HK-2 (cell line): ENCODE measurements around the gene ZC2HC1C.

Experiments used
- DNase-seq: peaks from one replicate; pipeline ENCODE4 v3.0.0-alpha.2; 2018; ENCODE audit not compliant: unreplicated experiment

The ZC2HC1C gene, protein sequence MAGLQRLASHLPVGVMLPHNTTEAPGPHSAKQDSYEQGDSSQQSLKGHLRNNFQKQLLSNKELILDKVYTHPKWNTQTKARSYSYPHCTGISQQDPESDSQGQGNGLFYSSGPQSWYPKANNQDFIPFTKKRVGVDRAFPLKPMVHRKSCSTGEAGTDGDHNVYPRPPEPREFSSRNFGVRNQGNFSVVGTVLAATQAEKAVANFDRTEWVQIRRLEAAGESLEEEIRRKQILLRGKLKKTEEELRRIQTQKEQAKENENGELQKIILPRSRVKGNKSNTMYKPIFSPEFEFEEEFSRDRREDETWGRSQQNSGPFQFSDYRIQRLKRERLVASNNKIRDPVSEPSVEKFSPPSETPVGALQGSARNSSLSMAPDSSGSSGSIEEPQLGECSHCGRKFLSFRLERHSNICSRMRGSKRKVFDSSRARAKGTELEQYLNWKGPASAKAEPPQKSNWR

DNA sequence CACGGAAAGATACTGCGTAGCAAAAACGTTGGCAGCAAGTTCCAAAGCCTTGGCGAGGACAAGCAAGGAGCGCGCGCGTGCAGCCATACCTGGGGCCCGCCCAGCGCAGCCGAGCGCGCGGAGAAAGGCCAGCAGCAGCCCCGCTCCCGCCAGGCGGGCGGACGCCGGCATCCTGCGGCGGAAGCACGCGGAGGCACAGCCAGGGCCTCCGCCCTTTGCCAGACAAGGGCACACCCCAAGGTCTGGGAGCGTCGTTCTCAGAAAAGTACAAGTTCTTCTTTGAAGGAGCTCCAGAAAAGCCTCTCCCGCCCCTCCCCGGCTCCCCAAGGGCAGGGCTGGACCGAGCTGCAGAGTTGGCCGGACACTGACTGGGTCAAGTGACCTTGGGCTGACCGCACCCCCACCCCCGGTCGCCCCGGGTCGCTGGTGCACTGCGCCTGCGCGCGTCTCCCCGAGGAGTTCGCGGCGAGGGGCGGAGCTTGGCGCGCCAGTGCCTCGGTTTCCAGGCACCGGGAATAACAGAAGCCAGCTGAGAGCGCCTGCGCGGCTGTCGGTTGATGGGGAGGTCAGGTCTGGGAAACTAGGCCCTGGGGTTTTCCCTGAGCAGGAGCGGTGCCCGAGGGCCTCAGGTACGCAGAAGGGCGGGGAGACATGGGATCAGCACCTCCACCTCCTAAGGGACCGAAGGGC, at the start of gene ZC2HC1C:
Gene ZC2HC1C (plus strand): TSS at position 521 of the 690 bp plus-strand sequence. CDS start 933 bp downstream, outside the sequence.
- DNase-seq: peak; percentile 96

DNA sequence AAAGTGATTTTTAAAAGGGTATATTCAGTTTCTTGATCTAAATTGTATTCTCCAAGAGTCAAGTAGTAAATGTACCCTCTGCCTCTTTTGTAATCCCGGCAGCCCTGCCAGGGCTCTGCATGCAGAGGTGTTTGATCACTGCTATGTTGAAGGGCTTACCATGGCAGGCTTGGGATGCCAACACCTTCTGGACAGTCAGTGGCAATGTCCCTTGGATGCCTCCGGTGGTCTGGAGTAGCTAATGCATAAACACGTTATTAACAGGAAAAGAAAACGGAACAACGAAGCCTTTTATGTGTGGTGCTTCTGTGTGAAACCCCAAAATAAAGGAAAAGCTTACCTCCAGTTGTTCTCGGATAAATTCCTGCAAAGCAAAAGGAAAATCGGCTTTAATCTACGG, 46.8 kb upstream of the ZC2HC1C start:
- no peak for DNase-seq

DNA sequence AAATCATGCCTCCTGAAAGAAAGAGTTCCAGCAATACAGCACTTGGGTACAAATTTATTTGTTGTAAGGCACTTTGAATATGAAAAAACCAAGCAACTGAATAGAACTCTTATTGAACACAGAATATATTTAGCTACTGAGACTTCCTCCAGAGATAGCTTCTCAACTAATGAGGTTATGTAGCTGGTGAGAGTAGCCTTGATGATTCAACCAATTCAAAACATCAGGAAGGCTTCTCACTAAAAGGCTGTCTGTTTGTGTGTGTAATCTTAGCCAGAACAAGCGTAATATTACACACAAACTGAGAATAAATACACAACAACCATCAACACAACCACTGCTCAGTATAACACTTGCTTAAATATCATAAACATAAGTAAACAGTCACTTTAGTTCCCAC, 46.3 kb upstream of the ZC2HC1C start:
- DNase-seq: no peak

DNA sequence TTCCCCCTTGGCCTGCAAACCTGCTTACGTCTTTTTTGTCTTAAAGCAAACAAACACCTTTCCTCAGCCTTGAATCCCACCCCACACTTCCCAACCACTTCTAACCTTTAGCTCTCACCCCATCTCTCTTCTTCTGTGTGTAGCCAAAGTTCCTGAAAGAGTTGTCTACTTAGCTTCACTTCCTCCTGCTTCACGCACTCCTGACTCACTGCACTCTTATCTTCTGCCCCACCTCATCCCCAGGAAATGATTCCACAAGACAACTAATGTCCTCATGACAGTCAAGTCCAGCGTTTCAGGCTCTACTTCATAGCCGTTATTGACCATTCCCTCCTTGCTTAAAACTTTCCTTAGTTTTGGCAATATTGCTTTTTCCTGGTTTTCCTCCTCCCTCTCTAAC, 44.4 kb upstream of the ZC2HC1C start:
- DNase-seq: no peak

DNA sequence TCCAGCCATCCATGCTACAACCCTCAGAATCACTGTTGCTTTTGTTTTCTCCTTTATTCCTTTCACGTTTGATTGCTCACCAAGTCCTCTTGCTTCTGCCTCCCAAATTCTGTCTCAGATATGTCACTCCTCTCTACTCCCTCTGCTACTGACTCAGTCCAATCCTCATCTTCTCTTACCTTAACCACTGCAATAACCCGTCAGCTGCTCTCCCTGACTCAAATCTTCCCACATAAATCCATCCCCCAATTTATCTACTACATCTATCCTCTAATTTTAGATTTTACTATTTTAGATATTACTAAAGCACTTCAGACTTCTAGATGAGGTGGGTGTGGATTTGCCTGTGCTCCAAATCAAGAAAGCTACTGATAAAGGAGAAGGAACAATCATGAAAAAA, 43.6 kb upstream of the ZC2HC1C start:
- no peak for DNase-seq

DNA sequence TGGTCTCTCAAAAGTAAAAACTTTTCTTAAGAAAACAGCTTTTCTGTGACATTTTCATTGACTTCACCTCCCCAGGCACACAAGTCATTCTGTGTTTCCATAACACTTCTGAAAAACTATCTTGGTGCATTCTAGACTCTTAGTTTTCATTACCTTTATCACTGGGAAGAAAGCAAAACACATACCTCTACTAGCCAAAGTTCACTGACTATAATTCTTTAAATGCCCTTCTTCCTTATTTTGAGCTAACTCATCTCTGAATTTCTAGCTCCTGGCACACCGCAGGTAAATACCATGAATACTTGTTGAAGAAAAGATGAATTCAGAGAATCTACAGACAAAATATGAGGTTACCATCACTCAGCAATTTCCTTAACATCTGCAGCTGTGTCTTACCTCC, 39.3 kb upstream of the ZC2HC1C start:
- no peak for DNase-seq

DNA sequence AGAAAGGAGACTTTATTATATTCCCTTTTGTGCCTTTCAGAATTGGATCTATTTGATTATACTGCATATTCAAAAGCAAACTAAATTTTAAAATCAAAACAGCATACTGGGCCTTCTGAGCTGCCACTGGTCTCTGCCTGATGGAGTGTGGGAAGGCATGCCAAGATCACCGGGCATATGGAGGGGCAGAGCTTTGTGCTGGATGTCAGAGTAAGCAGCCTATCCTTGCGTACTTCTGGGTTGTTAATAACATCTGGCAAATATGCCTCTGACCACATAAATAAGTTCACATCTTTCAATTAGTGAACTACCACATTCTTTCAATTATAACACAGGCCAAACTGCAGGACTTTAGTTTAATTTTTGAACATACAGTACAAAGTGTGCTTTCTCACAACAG, 36.5 kb upstream of the ZC2HC1C start:
- no peak for DNase-seq

DNA sequence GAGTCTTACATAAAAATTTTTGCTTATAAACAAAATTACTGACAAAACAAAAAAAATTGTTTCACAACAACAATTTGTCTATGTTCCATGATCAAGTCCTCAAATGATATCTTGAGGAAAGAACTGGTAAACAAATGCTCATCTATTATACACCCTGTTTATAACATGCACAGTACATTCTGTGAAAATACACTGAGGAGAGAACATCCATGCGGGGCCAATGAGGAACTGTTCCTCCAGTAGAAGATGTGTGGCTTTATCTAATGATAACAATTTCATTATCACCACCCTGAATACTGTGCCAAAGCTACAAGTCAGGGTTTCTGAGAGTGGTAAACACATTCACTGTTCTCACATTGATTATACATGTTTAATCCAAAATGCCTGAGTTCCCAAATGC, 28.9 kb upstream of the ZC2HC1C start:
- no peak for DNase-seq

DNA sequence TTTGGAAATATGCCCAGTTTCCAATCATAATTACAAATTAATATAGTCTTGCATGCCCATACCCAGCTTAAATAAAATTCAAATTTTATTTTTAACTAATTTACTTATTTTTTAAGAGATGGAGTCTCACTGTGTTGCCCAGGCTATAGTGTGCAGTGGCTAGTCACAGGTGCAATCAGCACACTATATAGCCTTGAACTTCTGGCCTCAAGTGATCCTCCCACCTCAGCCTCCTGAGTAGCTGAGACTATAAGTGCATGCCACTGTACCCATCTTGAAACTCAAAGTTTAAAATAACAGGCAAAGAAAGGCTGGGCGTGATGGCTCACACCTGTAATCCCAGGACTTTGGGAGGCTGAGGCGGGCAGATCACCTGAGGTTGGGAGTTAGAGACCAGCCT, 28.5 kb upstream of the ZC2HC1C start:
- DNase-seq: no peak

DNA sequence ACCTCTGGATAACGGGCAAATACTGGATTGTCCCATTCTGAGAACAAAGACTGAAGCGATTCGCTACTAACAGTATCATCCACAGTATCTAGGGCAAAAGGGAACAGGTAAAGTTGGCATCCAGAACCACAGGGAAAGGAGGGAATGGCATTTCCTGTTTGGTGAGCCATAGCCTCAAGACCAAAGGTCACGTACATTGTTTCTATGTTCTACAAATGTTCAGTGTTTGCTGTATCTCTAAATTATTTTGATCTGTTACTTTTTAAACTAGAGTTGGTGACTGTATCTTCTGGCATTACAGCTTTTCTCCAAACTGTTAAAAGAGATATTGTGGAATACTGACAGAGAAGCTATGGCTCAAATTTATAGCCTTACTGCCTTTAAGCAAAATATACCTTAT, 27.8 kb upstream of the ZC2HC1C start:
- no peak for DNase-seq

DNA sequence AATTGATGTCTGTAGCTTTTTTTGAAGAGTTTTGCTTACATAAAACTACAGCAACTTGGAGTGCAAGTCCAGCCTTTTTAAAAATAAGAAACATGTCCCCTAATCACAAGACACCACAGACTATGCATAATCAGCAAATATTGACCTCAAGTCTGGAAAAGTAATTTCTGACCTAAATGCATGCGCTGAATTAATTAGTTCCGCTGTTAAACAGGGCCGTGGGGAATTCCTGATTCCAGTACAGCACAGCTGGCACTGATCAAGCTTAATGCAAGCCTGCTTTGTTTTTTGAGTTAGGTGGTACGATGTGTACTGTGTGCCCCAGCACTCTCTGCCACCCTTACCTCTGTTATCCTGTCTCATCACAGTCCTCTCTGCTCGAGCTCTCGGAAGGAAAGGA, 27.4 kb upstream of the ZC2HC1C start:
- no peak for DNase-seq

DNA sequence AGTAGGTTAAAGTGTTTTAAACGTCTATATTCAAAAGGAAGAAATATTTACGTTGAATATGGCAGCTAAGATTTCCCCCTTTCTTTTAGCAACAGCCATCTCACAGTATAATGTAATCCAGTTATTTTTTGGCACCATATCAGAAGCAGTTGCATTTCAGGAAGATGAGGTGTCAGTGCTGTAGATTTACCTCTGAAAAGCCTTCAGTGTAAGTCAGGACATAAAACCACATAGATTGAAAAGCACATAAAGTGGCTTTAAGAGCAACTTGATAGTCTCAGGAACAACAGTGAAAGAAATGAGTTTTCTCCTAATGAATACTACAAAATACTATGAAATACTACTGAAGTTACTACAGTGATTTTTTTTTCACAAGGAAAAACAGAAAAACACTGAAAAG, 25.1 kb upstream of the ZC2HC1C start:
- DNase-seq: no peak

DNA sequence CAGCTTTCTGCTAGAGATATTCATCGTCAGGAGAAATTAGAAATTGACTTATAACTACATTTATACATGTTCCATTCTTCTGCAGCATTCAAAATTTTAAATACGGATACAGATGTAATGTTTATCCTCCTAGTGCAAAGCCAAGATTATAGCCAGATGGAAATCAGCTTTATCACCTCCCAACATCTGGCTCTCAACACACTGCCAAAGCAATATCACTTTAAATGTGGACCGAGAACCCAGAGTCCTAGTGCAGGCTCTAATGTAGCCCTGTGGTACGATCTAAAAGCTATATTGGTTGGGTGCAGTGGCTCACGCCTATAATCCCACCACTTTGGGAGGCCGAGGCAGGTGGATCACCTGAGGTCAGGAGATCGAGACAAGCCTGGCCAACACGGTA, 24.7 kb upstream of the ZC2HC1C start:
- no peak for DNase-seq

DNA sequence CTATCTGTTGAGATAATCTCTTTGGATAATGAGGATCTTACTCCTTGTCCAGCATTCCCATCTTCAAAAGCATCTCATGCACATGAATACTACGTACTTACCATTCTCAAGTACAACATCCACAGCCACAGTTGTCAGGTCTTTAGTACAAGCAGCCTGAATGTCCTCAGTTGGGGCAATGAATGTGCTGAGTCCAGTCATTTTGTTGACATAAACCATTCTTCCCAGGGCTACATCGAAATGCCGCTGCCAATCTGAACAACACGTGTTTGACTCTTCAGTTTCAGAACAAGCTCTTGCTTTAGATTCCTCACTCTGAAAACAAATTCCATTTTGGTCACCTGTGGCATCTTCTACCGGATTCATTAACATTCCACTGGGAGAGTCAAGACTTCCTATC, 23.2 kb upstream of the ZC2HC1C start:
- no peak for DNase-seq

DNA sequence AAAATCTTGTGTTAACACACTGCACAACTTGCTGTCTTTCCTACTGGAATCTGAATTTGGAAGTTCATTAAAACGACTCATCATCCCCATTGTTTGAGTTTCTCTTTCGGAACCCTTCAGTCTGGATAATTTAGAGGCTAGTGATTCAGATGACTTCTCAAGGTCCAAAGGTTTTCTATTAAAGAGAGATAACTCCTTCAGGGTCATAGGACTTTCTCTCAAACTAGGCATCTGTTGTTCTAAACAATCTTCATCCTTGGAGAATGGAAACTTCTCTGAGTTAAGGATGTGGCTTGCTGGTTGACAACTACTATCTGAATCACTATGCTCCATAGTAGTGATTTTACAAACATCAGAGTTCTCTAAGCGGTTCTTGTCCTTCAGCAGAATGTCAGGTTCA, 22.5 kb upstream of the ZC2HC1C start:
- no peak for DNase-seq

DNA sequence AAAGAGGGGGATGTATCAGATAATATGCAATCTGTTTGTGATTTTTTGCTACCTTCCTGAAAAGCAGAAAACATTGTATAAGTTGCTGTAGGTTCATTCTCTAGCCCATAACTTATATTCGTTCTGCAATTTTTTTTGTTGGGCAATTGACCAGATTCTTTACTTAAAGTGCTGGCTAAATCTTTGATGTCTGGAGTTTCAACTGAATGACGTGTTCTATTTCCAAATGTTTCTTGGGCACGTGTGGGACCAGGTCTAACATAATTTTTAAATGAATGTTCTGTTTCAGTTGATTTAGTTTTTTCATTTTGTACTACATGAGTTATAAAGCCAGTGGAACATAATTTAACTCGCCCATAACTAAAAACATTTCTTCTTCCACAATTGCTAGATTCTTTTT, 21.9 kb upstream of the ZC2HC1C start:
- no peak for DNase-seq

DNA sequence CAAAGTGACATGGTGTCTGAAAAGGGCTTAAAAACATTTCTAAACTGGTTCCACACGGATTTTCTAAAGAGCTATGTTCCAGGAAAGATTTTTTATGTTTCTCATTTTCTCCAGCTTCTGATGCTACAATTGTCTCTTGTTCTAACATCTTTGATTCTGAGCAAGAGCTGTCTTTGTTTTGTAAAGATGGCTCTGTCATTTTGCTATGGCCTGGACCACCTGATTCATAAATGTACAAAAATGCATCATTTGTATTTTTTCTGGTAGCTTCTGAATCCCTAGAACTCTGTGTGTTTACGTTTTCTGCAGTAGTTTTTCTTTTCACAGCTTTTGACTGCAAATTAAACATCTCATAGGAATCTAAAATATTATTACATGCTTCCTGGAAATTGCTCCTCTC, 21.3 kb upstream of the ZC2HC1C start:
- no peak for DNase-seq

DNA sequence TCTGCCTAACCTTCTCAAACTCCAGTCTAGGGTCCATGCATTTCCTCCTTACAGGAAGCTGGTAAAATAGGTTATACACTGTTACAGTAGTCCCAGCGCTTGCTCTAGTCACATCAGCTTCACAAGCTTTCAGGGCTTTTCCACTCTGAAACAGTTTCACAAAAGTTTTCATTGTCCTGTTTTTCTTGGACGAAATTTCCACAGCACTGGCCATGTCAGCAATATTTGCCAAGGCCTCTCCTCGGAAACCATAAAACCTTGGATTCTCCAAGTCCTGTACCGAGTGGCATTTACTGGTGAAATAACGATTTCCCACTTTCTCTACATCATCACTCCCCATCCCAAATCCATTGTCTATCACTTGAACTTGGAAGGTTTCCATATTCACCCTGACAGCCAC, 20.3 kb upstream of the ZC2HC1C start:
- no peak for DNase-seq

DNA sequence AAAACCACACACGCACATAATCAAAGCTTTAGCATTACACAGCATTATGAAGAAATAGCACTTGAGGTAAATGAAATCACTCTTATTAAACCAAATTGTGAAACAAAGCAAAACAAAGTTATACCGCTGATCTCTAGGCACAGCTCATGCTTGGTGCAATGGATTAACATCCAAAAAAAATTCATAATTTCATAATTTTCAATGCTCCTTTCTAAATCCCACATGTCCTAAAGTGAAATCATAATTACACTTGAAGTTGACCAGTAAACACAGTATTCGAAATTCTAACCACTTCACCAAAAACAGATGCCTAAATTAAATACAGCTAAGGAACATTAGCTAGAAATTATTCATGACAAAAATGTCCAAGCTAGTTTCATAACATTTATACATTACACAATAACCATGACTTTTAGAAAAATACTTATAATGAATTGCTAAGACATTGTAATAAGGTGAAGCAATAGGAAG, 19.7 kb upstream of the ZC2HC1C start:
- no peak for DNase-seq

DNA sequence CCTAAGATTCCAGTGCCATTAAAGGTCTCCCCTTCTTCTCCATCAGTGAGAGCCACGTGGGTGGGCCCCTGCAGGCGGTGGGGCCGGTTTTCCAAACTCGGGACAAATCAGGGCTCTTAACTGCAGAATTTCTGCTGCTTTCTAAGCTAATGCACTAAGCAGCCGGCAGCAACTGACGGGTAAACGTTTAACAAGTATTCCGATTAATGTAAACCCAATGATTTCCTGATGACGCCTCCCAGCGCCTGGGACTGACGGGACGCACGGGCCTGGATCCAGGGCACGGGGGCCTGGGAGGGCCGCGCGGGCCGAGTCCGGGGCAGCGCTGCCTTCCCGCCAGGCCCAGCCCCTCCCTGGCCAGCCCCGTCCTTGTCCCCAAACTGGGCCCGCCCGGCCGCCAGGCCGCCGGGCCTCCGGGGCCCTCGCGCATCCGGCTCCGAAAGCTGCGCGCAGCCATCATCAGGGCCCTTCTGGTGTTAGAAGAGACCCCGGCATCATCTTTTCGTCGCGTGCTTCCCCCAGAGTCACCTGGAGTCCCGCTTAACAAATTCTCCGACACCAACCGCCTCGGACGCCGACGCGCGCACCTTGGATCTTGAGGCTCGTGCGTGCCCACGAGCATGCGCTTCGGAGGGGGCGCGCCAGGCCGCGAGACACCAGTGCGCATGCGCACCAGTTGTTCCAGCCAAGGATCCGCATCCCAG, 18.4 kb upstream of the ZC2HC1C start, which contains the start of gene MLH3:
Gene MLH3 (minus strand): TSS at position 616 of the 704 bp plus-strand sequence. CDS start 1,812 bp downstream, outside the sequence.
- DNase-seq: peak; percentile 89

DNA sequence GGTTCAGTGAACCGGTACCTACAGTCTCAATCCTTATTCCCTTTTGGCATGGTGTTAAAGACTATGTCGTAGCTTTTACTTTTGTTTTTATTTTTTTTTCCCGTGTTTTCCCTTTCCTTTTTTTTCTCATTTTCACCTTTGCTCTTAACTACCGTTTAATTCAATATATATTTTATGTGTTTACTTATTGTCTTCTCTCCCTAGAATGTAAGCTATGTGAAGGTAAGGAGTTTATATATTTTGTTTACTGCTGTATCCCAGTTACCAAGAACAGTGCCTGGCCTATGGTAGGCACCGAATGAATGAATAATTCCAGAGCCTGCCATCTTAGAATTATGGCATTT, 17.9 kb upstream of the ZC2HC1C start:
- no peak for DNase-seq
